Measurements from ENCODE around the gene GAB3. TPM values are rescaled to one million over a fixed set of nuclear protein-coding genes. Genes with fewer than 3 reads are reported as not detected.
A peak's percentile ranks its signal among the peaks of the same experiment; 100 is the strongest.

GAB3 gene
- total RNA-seq, 1 experiment from 2014 or later: 0.69 TPM

- BruUV-seq (replicated peaks): no TSS peak
- ATAC-seq (peak; percentile 41; the same call in 1 of the 2 replicates), DNase-seq (ENCODE audit: low read depth, low spot score) (no peak)
- no peaks in the 10 kb centered on the region for H3K9me3 ChIP-seq (ENCODE audit: control insufficient read depth in 1 of 2, insufficient read depth in 1 of 2, low read depth in 1 of 2, low read length in 2 of 2)
- H3K4me2 ChIP-seq (ENCODE audit: low read length): no peak overlapping the region
- intact Hi-C loops (cut with micrococcal nuclease): no loop called here
- H3K27me3 ChIP-seq (ENCODE audit: insufficient read depth, low read length): no peaks in the 10 kb centered on the region
- no peaks in the 10 kb centered on the region for H3K4me1 ChIP-seq (ENCODE audit: control insufficient read depth in 1 of 2, insufficient read depth in 2 of 2, low read length in 2 of 2)
- peaks cover 23% of the 10 kb centered on the region for H3K79me2 ChIP-seq (ENCODE audit: insufficient read depth, low read length)
- no peak overlapping the region for H3K9ac ChIP-seq (ENCODE audit: low read length)
- no peak for TF ChIP-seq REST (IDR thresholded peaks at IDR 0.05; ENCODE audit: low read depth)
- TF ChIP-seq POLR2A (IDR thresholded peaks at IDR 0.05; ENCODE audit: borderline replicate concordance, extremely low read depth, insufficient read depth, insufficient read length): no peak
- TF ChIP-seq EZH2 (IDR thresholded peaks at IDR 0.05): no peak
- TF ChIP-seq SP1 (IDR thresholded peaks at IDR 0.05; ENCODE audit: low read depth): no peak
- no peak for TF ChIP-seq ELF1 (IDR thresholded peaks at IDR 0.05; ENCODE audit: borderline replicate concordance, low read depth)
- no peak for TF ChIP-seq EGR1 (IDR thresholded peaks at IDR 0.05; ENCODE audit: low read depth)
- TF ChIP-seq RAD21 (IDR thresholded peaks at IDR 0.05; ENCODE audit: low read depth): no peak
- TF ChIP-seq YY1 (IDR thresholded peaks at IDR 0.05; ENCODE audit: extremely low read depth, insufficient replicate concordance, low read depth, low read length): no peak
- TF ChIP-seq TCF7L2 (IDR thresholded peaks at IDR 0.05; ENCODE audit: borderline replicate concordance, extremely low read depth, insufficient read depth, insufficient read length): no peak
- TF ChIP-seq, protein P1, sequence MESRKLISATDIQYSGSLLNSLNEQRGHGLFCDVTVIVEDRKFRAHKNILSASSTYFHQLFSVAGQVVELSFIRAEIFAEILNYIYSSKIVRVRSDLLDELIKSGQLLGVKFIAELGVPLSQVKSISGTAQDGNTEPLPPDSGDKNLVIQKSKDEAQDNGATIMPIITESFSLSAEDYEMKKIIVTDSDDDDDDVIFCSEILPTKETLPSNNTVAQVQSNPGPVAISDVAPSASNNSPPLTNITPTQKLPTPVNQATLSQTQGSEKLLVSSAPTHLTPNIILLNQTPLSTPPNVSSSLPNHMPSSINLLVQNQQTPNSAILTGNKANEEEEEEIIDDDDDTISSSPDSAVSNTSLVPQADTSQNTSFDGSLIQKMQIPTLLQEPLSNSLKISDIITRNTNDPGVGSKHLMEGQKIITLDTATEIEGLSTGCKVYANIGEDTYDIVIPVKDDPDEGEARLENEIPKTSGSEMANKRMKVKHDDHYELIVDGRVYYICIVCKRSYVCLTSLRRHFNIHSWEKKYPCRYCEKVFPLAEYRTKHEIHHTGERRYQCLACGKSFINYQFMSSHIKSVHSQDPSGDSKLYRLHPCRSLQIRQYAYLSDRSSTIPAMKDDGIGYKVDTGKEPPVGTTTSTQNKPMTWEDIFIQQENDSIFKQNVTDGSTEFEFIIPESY (IDR thresholded peaks at IDR 0.05; ENCODE audit: extremely low read depth, insufficient replicate concordance, low read length): no peak
- TF ChIP-seq JUND (IDR thresholded peaks at IDR 0.05): no peak
- no peak for TF ChIP-seq CBX3 (IDR thresholded peaks at IDR 0.05; ENCODE audit: low read depth)
- no peak for TF ChIP-seq ZFX (IDR thresholded peaks at IDR 0.05)
- TF ChIP-seq, protein P2, sequence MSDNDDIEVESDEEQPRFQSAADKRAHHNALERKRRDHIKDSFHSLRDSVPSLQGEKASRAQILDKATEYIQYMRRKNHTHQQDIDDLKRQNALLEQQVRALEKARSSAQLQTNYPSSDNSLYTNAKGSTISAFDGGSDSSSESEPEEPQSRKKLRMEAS (IDR thresholded peaks at IDR 0.05): no peak
- TF ChIP-seq ZNF274 (IDR thresholded peaks at IDR 0.05; ENCODE audit: low read depth, low read length): no peak
- TF ChIP-seq ATF3 (IDR thresholded peaks at IDR 0.05): no peak
- no peak for TF ChIP-seq EZH2phosphoT487 (IDR thresholded peaks at IDR 0.05; ENCODE audit: borderline replicate concordance)
- TF ChIP-seq CEBPB (IDR thresholded peaks at IDR 0.05; ENCODE audit: low read depth): no peak
- no peak for TF ChIP-seq SIN3A (IDR thresholded peaks at IDR 0.05; ENCODE audit: low read depth)
- peaks cover 15 to 40% of the 10 kb centered on the region in 2 experiments; a peak in 3 of 4 replicates for H3K36me3 ChIP-seq (ENCODE audit: control insufficient read depth in 1 of 2, insufficient read depth in 2 of 2, low read length in 2 of 2)
- ChIA-PET RAD21 (ENCODE audit: low non-redundant PET in 1 of 2, low total read pairs in 2 of 2, uncharacterized antibody in 2 of 2, unreplicated experiment in 2 of 2) (no interaction called here), CTCF (no interaction called here), POLR2A (no interaction called here)
- H3K27ac ChIP-seq (ENCODE audit: low read depth, low read length): no peak overlapping the region
- H2AFZ ChIP-seq (ENCODE audit: low read depth, low read length, poor library complexity, severe bottlenecking): no peak overlapping the region
- no peaks in the 10 kb centered on the region for H3K9me2 ChIP-seq (ENCODE audit: insufficient read depth)
- H4K20me1 ChIP-seq (ENCODE audit: insufficient read depth): no peaks in the 10 kb centered on the region
- no peak overlapping the region for H3K4me3 ChIP-seq (replicated peaks in 1 of 2; ENCODE audit: low read depth in 1 of 2, low read length in 2 of 2)
Observed at GRCh38 chrX:154775419-154776349, 24.8 kb upstream of the GAB3 start.

Measured in HCT116 (cell line).